ENCODE measurements around the gene ELAVL1. TPM values are rescaled to one million over a fixed set of nuclear protein-coding genes. Genes with fewer than 3 reads are reported as not detected.

ELAVL1 gene
- total RNA-seq, 1 donor from 2014 or later: 77.9 TPM

DNA sequence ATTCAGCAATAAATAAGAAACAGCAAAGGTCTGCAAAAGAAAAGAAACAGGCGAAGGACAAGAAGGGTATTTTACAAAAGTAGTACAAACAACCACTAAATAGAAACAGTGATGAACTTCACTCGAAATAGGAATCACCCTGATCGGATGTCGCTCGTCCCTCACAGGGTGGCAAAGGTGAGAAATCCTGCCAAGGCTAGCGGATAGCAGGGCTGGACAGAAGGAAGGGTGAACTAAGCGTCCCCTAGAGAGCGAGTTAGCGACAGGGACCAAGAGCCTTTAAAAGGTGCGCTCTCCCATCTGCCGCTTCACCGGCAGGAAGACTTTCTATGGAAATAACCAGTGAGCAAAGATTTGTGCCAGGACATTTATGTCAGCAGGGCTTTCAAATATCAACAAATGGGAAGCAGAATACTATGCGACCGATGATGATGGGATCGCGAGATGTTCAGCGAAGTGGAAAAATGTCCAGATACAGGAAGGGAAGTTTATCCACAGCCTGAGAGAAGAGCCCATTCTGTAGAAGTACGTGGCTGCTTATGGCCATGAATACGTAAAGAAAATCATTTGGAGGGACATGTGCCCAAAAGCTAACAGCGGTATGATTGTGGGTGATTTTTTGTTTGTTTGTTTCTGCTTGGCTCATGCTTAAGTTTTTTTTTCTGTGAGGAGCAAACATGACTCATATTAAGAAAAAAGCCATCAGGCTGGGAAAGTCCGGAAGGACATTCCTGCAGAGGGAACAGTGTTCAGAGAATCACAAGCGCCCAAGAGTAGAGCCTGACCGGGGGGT lies 18.9 kb downstream of the ELAVL1 start:
- DNase-seq (ENCODE audit: low spot score): no peak

DNA sequence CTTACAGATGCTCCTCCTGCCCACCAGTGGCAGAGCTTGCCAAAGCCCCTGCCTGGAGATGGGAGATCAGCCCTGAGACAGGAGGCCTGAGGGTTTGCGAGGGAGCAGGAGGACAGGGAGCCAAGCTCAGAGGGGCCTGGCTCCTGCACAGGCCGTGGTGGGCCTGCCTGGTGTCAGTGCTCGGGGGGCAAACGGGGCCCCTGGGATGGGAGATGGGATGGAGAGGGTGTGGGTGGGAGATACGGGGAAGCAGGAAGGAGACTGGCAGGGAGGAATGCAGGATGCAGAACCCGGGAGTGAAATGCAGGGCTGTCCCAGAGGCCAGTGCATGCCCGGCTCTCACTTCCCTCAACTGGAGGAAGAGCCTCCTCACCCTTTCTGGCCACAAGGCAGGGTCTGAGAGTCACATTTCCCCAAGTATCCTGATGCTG lies 19.9 kb downstream of the ELAVL1 start:
- no peak for DNase-seq (ENCODE audit: low spot score)

DNA sequence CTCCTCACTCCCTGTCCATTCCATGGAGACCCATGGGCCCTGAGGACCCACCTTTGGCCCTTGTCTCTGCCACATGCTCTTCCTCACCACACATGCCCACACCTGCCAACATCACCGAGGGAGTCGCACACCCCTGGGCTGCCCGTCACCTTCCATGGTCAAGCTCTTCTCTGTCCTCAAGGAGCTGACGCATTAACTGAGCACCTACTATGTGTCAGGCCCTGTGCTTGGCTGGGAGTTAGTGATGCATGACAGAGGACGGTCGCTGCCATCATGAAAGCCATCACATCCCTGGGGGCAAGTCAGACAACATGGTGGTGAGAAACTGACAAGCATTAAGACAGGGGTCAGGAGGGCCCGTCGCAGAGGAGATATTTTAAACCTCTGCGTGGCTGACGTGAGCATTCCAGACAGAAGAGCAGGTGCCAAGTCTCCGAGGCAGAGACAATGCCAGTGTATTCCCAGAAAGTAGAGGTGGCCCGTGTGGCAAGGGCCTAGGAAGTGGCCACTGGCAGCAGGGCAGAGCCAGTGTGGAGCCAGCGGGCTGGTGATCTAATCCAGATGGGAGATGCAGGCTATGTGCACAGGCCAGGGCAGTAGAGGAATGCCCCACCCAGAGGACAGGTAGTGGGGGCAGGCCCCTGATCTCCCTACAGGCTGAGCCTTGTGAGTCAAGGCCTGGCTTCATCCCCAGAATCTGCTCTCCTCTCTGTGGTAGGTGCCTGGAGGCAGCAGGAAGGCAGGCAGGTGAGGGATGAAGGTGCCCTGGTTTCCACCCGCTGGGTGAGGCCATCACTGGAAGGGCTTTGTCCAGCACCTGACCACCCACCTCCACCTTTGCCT lies 21.2 kb downstream of the ELAVL1 start:
- DNase-seq (ENCODE audit: low spot score): no peak

DNA sequence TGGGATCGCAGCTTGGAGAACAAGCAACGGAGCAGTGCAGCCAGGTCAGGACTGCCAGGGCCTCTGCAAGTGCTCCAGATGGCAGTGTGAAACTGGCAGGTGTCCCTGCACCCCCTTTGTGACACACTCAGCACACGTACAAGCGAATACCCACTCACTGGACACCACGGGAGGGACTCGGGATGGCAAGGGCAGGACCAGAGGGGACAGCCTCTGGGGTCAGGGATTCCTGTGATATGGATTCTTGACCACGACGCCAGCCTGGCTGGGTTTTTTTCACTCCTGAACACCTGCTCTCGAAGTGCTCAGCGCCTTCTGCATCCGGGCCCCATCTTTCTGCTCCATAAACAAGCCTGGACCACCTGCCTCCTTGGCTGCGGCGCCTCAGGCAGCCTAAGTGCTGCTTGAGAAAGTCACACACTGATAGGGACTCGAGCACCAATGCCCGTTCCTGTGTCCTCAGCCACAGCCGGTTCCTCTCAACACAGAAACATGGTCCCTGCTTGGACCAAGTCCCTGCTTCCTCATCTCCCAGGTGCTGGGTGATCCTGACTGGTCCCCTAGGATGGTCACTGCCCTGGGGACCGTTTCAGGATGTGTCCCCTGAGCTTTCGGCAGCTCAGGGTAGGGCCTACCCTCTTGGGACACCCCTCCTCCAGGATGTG lies 22.0 kb downstream of the ELAVL1 start:
- no peak for DNase-seq (ENCODE audit: low spot score)

DNA sequence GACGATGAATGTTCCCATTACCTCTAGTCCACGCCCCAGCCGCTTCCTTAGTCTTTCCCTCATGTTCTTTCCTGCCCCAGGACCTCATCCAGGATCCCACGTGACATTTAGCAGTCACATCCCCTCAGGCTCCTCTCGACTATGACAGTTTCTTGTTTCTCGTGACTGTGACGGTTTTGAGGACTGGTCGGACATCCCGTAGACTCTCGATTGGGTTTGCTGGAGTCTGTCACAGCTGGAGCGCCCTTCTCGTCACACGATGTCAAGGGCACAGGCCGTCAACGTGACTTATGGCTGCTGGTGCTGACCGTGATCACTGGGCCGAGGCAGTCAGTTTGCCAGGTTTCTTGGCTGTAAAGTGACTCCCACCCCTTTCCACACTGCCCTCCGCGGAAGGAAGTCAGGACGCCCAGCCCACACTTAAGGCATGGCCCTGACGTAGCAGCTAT lies 22.8 kb downstream of the ELAVL1 start:
- no peak for DNase-seq (ENCODE audit: low spot score)

DNA sequence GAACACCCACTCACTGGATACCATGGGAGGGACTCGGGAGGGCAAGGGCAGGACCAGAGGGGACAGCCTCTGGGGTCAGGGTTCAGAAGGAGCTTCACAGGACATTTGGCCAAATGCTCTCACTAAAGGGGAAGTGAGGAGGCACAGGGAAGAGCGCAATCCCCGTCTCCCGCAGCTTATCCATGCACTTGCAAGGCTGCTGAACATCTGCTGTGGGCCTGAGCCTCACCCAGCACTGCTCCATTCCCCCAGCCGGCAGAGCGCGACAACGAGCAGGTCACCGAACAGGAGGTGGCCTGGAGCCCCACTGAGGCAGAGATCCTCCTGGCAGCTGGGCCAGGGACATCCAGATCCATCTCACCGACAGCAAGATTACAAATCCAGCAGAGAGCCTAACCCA lies 23.3 kb downstream of the ELAVL1 start:
- no peak for DNase-seq (ENCODE audit: low spot score)

DNA sequence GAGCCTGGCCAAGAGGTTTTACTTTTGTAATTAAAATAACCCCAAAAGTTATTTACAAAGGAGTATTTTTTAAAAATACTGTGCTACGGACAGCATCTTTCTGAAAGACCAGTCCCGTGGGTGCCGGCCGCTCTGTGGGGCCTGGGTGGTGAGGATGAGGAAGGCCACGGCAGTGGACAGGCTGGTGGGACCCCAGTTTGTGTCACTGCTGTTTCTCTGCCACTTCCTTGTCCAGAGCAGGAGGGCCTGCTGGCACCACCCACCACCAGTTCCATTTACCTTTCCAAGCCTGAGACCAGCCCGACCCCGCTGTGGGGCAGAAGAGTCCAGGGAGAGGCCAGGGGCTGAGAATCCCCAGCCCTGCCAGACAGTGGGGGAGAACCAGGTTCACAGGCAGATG lies 23.8 kb downstream of the ELAVL1 start:
- no peak for DNase-seq (ENCODE audit: low spot score)

DNA sequence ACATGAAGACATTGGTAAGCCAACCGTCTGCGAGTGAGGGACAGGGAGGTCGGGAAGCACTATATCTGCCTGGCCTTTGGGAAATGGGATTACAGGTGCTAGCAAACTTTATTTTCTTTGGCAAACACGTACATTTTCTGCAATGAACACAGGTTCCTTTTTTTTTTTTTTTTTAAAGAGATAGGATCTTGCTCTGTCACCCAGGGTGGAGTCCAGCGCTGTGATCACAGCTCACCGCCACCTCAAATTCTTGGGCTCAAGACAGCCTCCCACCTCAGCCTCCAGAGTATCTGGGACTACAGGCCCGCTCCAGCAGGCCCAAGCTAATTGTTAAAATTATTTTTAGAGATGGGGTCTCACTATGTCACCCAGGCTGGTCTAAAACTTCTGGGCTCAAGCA lies 24.2 kb downstream of the ELAVL1 start:
- DNase-seq (ENCODE audit: low spot score): no peak

DNA sequence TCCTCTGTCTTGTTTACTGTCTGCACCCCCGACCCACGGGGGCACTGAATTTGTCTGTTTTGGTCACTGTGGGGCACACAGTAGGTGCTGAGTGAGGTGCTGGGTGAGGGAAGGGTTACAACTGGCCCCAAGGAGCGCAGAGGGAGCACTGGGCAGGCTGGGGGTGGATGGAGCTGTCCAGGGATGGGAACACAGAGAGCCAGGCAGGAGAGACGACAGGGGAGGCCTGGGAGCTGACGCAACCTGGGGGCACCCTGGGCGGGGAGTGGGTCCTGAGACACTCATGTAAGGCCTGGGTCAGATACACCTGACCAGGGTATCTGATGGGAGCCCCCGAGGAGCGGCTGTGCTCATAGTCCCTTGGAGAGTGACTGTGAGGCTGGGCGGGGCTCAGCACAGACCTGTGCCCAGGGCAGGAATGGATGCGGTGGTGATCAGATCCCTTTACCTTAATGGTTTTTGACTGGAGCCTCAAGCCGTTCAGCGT lies 24.8 kb downstream of the ELAVL1 start:
- no peak for DNase-seq (ENCODE audit: low spot score)

DNA sequence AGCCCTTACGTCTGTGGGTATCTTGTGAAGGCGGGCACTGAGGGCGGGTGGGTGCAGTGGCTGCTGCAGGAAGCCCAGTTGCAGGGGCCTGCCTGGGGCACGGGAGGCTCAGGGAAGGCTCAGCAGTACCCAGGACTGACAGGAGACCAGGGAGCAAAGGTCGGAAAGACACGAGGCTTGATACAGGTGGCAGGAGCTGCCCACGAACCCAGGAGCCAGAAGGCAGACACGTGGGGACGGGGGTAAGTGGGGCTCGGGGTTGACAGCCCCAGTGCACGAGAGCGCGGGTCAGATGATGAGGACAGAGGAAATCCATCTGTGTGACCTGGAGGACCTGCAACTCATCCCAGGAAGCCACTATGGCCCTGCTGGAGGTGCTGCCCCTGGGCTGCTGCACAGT lies 25.3 kb downstream of the ELAVL1 start:
- DNase-seq (ENCODE audit: low spot score): no peak

DNA sequence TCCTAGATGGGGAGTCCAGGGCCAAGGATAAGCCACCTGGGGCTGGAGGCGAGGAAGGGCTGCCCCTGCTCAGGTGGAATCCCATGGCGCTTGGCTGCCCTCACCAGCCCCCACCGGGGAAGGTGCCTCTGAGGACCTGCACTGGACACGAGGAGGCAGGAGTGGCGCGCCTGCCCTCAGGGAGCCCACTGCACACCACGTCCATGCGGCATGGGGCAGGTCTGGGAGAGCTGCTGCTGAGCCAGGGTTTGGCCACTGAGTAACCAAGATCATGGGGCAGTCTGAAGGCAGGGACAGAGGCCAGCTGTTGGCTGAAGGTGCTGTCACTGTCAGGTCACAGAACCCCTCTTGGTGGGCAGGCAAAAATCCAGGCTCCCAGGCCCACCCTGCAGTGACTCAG lies 25.9 kb downstream of the ELAVL1 start:
- no peak for DNase-seq (ENCODE audit: low spot score)

DNA sequence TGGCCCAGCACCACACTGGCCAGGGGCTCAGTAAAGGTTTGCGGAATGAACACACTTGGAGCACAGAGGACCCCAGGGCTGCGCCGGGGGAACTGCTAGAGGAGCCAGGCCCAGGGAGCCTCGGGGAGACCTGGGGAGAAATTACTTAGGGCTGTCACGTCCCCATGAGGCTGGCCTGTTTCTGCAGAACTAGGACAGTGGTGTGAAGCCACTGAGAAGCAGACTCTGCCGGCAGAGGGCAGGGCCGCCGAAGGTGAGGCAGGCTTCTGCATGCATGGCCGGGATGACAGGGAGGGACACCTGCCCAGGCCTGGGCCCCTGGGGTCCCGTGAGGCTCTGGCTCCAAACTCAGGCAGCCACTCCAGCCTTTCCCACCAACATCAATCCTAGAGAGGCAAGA lies 26.4 kb downstream of the ELAVL1 start:
- no peak for DNase-seq (ENCODE audit: low spot score)

DNA sequence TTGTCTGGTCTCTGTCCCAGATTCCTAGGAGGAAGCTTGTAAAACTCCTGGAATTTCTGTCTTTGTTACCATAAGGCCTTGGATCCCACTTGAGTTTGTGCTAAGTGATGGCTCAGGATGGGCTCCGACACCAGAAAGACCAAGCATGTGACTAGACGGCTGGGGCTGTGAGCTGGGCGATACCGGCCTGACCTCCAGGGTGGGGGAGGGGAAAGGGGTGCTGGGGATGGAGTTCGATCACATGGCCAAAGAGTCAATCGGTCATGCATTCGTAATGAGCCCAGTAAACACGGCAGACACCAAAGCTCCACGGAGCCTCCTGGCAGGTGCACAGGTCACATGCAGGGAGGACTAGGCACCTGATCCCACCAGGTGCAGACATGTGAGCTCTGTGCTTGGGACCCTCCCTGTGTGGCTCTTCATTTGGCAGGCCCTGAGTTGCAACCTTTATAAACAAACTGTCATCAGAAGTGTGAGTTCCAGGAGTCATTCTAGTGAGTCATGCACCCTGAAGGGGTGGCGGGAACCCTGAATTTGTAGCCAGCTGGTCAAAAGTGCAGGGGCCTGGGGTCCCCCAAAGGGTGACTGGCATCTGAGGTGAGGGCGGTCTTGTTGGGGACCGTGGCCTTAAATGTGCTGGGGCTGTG lies 27.1 kb downstream of the ELAVL1 start:
- no peak for DNase-seq (ENCODE audit: low spot score)

DNA sequence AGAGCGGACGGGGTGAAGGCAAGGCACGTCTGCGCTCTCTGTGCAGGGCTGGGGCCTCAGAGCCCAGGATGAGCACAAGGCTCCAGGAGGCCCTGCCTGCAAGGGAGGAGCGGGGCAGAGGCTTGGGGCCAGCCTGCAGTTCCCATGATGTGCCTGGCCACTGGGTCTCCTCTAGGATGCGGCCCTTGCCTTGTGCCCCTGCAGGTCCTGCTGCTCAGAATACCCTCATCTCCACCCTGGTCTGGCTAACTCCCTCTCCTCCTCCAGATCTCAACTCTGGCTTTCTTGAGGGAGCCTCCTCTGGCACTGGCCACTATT lies 27.8 kb downstream of the ELAVL1 start:
- DNase-seq (ENCODE audit: low spot score): no peak

DNA sequence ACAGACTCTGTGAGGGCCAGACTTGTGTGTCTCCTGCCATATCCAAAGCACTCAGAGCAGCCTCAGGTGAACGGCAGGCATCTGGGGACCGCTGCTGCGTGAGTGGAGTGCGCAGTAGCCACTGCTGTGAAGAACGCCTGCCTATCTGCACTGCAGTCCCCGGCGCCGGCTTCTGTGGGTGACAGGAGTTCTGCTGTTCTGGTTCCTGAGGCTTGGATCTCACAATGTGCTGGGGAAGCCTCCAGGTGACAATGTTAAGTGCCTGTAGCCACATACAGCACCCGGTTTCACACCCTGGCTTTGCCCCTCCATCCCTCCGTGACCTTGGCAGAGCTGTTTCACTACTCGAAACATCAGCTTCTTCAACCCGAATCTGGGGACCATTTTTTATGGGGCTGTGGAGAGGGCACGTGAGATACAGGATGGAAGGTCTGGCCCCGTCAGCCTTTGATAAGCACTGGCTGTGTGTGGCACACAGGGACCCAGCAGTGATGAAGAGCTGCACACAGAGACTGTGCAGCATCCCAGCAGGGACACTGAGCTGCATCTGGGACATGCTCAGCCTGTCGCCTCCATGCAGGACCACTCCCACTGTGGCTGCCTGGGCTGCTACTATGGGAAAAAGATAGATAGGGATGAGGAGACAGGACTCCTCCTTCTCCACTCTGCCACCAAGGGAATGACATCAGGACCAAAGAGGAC lies 28.3 kb downstream of the ELAVL1 start:
- DNase-seq (ENCODE audit: low spot score): no peak

DNA sequence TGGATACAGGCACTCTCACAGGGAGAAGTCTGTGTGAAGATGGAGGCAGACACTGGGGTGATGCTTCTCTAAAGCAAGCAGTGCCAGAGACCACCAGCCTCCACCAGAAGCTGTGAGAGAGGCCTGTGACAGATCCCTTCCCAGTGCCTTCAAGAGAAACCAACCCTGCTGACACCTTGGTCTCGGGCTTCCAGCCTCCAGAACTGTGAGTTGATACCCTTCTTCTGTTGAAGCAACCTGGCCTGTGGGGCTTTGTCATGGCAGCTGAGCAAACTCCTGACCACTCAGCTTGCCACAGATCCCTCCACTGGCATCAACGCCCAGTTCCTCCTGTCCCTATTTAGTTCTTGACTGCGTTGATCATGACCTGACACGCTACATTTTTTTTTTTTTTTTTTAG lies 29.0 kb downstream of the ELAVL1 start:
- no peak for DNase-seq (ENCODE audit: low spot score)

DNA sequence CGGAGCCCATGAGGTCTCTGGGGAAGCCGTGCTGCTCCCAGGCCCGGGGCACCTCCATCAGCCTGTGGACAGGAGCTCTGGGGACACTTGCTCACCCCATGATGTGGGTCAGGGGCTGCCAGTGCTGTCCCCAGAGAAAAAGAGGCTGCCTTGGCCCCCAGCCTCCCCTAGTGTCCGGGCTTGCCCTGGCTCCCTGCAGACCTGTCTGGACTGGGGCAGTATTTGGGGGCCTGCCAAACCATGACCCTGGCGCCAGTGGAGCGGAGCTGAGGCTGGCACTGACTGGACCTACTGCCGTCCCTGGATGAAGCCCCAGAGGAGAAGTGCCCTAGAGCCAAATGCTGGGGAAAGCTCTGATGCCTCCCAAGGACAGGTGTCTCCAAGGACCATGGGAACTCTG lies 30.4 kb downstream of the ELAVL1 start:
- no peak for DNase-seq (ENCODE audit: low spot score)

DNA sequence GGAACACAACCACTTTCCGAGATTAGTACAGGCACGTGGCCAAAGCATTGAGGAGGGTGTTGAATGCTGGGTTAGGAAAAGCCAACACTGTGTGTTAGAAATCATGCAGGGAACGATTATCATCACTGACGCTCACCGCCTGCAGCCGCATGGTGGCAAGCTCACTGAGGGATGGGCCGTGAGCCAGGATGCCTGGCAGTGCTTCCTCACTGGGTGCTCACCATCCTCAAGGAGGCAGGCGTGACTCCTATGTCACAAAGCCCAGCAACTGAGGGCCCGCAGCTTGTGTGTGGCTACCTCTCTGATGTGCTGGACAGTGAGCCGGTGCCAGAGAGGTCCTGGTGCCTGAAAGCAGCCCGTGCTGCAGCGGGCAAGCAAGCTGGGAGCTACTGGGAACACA lies 31.6 kb downstream of the ELAVL1 start:
- no peak for DNase-seq (ENCODE audit: low spot score)

DNA sequence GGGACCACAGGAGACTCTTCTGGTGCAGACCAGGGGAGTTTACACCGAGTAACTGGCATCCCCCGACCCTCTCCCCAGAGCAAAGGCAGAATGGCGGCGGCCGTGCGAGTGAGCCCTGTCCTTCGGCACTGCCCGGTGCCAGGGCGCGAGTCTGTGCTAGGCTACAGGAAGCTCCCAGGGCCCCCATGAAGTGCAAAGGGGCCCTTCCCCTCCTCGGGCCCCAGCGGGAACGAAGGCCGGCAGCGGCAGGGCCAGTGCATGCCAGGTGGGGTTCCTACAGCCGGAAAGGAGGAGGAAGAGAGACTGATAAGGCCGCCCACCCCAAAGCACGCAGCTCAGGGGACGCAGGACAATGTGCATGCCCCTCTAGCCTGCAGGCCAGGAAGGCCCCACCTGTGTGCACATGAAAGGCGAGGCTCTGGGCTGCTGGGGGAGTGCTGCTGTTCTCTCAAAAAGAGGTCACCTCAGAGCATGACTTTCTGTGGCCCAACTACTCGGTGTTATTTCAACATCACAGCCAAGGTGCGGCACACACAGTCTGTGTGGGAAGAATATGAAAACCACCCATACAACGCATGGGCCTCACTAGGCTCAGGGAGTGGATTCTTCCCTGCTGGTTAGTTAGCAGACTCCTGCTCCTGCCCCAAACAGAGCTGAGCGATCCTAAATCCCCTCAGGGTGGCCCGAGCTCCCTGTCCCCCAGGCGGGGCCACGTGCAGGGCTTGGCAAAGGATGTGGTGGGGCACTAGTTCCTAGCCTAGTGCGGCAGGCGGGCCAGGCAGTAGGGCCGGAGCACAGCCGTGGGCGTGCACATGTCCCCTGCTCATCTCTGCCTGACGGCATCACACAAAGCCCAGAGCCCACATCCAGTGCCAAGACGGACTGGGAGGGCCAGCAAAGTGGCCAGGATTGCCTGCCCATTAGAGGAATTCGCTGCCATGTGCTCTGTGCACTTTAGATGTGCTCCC lies 33.6 kb downstream of the ELAVL1 start:
- DNase-seq (ENCODE audit: low spot score): no peak

Measured in ureter (tissue), 1 donor.